HCT116 (cell line): ENCODE measurements around the gene PLAU. TPM values are rescaled to one million over a fixed set of nuclear protein-coding genes. Genes with fewer than 3 reads are reported as not detected.
"Not testable (repeated sequence)": the region's sequence is repeated elsewhere in the genome, so short reads cannot be mapped to it uniquely, and the experiment has no call there.

ENCODE experiments used
- ATAC-seq: fragments of 200-7000 bp; cut with Tn5 transposase; 2 replicates; pipeline ENCODE4 v1.9.1; 2020; ENCODE audit warnings: mild to moderate bottlenecking, moderate library complexity
- BruUV-seq: library from RNA; stranded (reverse); fragments of 400-500 nt; replicated peaks from 2 replicates; lab custom pipeline; 2021; lab: Mats Ljungman, UMichigan
- CTCF ChIA-PET: fragments of 300-600 bp; sonication (Branson Sonifier 250); formaldehyde crosslinking; loops from one replicate; lab custom pipeline; 2021; ENCODE audit warnings: antibody characterized with exemption; lab: Charles Lee
- POLR2A ChIA-PET: fragments of 300-600, 350-600 bp; sonication (Branson Sonifier 250); formaldehyde crosslinking; loops from one replicate; lab custom pipeline; 2021; ENCODE audit warnings: antibody characterized with exemption; lab: Charles Lee
- RAD21 ChIA-PET, 2 experiments: fragments of 300-600 bp; sonication (Branson Sonifier 250); formaldehyde crosslinking; loops; one replicate each; lab custom pipeline; 2023; ENCODE audit warnings: low total read pairs in 2 of 2; ENCODE audit not compliant: uncharacterized antibody in 2 of 2, unreplicated experiment in 2 of 2, low non-redundant PET in 1 of 2; lab: Charles Lee
- DNase-seq: peaks from one replicate; pipeline ENCODE4 v3.0.0-alpha.2; 2010; ENCODE audit warnings: low read depth, low spot score
- H2AFZ ChIP-seq: fragments of 200-600 bp; shearing (Covaris generic), sonication (generic); 2 replicates; pipeline ENCODE4 v1.6.1; 2017; ENCODE audit warnings: low read depth, mixed run types, mixed read lengths, antibody characterized with exemption, low read length; ENCODE audit not compliant: poor library complexity, severe bottlenecking
- H3K27ac ChIP-seq: 2 replicates; pipeline ENCODE4 v1.5.1; 2012; ENCODE audit warnings: low read depth, low read length
- H3K27me3 ChIP-seq: fragments of 200-600 bp; sonication (generic); 2 replicates; pipeline ENCODE4 v1.6.1; 2016; ENCODE audit warnings: mixed run types, low read length, mixed read lengths; ENCODE audit not compliant: insufficient read depth
- H3K36me3 ChIP-seq, 2 experiments: fragments of 200-500 bp in 1 of 2; fragments of 200-600 bp in 1 of 2; sonication (Bioruptor generic) in 1 of 2; sonication (generic) in 1 of 2; 2 replicates each; pipeline versions ENCODE4 v1.5.1 to v1.6.1; 2014 to 2016; ENCODE audit warnings: low read length in 2 of 2, inconsistent platforms in 1 of 2, mixed read lengths in 1 of 2, mixed run types in 1 of 2; ENCODE audit not compliant: insufficient read depth in 2 of 2, control insufficient read depth in 1 of 2
- H3K4me1 ChIP-seq, 2 experiments: fragments of 200-600 bp in 1 of 2; sonication (generic) in 1 of 2; 2 replicates each; pipeline versions ENCODE4 v1.5.1 to v1.6.1; 2012 to 2017; ENCODE audit warnings: low read length in 2 of 2, inconsistent platforms in 1 of 2, mild to moderate bottlenecking in 1 of 2, mixed read lengths in 1 of 2, mixed run types in 1 of 2, moderate library complexity in 1 of 2; ENCODE audit not compliant: insufficient read depth in 2 of 2, control insufficient read depth in 1 of 2
- H3K4me2 ChIP-seq: fragments of 200-600 bp; sonication (generic); 2 replicates; pipeline ENCODE4 v1.6.1; 2017; ENCODE audit warnings: mixed run types, low read length, mixed read lengths
- H3K4me3 ChIP-seq, 2 experiments: fragments of 200-600 bp in 1 of 2; sonication (generic) in 1 of 2; replicated peaks in 1 of 2; 2 replicates each; pipeline ENCODE4 v1.5.1; 2011 to 2016; ENCODE audit warnings: low read length in 2 of 2, control low read depth in 1 of 2, low read depth in 1 of 2, mild to moderate bottlenecking in 1 of 2, mixed read lengths in 1 of 2, mixed run types in 1 of 2
- H3K79me2 ChIP-seq: fragments of 200-600 bp; sonication (generic); 2 replicates; pipeline ENCODE4 v1.6.1; 2017; ENCODE audit warnings: mild to moderate bottlenecking, mixed run types, low read length, moderate library complexity, mixed read lengths; ENCODE audit not compliant: insufficient read depth
- H3K9ac ChIP-seq: fragments of 200-600 bp; sonication (generic); 2 replicates; pipeline ENCODE4 v1.6.1; 2016; ENCODE audit warnings: low read length, mixed read lengths
- H3K9me2 ChIP-seq: fragments of 200-600 bp; sonication (generic), shearing (Covaris generic); 2 replicates; pipeline ENCODE4 v1.6.1; 2017; ENCODE audit warnings: mixed run types, mild to moderate bottlenecking, moderate library complexity; ENCODE audit not compliant: insufficient read depth
- H3K9me3 ChIP-seq, 2 experiments: fragments of 200-500 bp in 1 of 2; fragments of 200-600 bp in 1 of 2; sonication (Bioruptor generic) in 1 of 2; sonication (generic) in 1 of 2; 2 replicates each; pipeline ENCODE4 v1.6.1; 2014 to 2017; ENCODE audit warnings: low read length in 2 of 2, mixed read lengths in 2 of 2, inconsistent platforms in 1 of 2, low read depth in 1 of 2, mild to moderate bottlenecking in 1 of 2, mixed run types in 1 of 2, moderate library complexity in 1 of 2; ENCODE audit not compliant: control insufficient read depth in 1 of 2, insufficient read depth in 1 of 2
- H4K20me1 ChIP-seq: fragments of 200-600 bp; sonication (generic), shearing (Covaris generic); 2 replicates; pipeline ENCODE4 v1.6.1; 2017; ENCODE audit warnings: mixed run types, mild to moderate bottlenecking, moderate library complexity; ENCODE audit not compliant: insufficient read depth
- CBX3 ChIP-seq: IDR thresholded peaks from 2 replicates; pipeline ENCODE4 v1.6.1; 2012; ENCODE audit warnings: low read depth
- CEBPB ChIP-seq: IDR thresholded peaks from 2 replicates; pipeline ENCODE4 v1.6.1; 2012; ENCODE audit warnings: low read depth
- CTCF ChIP-seq, 3 experiments: fragments of 200-600 bp in 1 of 3; sonication (generic) in 1 of 3; IDR thresholded peaks in 2 of 3; conservative IDR thresholded peaks in 1 of 3; 2 replicates each; pipeline ENCODE4 v1.5.1; 2012 to 2017; ENCODE audit warnings: low read depth in 2 of 3, low read length in 2 of 3, antibody characterized with exemption in 1 of 3, borderline replicate concordance in 1 of 3, control low read depth in 1 of 3, mild to moderate bottlenecking in 1 of 3, mixed read lengths in 1 of 3, mixed run types in 1 of 3, moderate library complexity in 1 of 3; ENCODE audit not compliant: insufficient read depth in 1 of 3
- EGR1 ChIP-seq: IDR thresholded peaks from 2 replicates; pipeline ENCODE4 v1.6.1; 2012; ENCODE audit warnings: low read depth
- EZH2 ChIP-seq: fragments of 200-600 bp; sonication (generic); IDR thresholded peaks from 2 replicates; pipeline ENCODE4 v1.6.1; 2017; ENCODE audit warnings: antibody characterized with exemption, mixed run types
- EZH2phosphoT487 ChIP-seq: fragments of 200-600 bp; IDR thresholded peaks from 2 replicates; pipeline ENCODE4 v1.6.1; 2018; ENCODE audit warnings: antibody characterized with exemption, borderline replicate concordance
- FOSL1 ChIP-seq: IDR thresholded peaks from 2 replicates; pipeline ENCODE4 v1.6.1; 2012; ENCODE audit warnings: low read depth
- JUND ChIP-seq: IDR thresholded peaks from 2 replicates; pipeline ENCODE4 v1.6.1; 2012
- MAX ChIP-seq: IDR thresholded peaks from 2 replicates; pipeline ENCODE4 v1.6.1; 2012
- POLR2AphosphoS5 ChIP-seq: IDR thresholded peaks from 2 replicates; pipeline ENCODE4 v1.6.1; 2011; ENCODE audit warnings: mild to moderate bottlenecking, low read depth, low read length, moderate library complexity
- RAD21 ChIP-seq: IDR thresholded peaks from 2 replicates; pipeline ENCODE4 v1.6.1; 2012; ENCODE audit warnings: low read depth, mild to moderate bottlenecking
- SIN3A ChIP-seq: IDR thresholded peaks from 2 replicates; pipeline ENCODE4 v1.6.1; 2012; ENCODE audit warnings: low read depth
- SP1 ChIP-seq: IDR thresholded peaks from 2 replicates; pipeline ENCODE4 v1.6.1; 2012; ENCODE audit warnings: low read depth
- SRF ChIP-seq: IDR thresholded peaks from 2 replicates; pipeline ENCODE4 v1.6.1; 2012; ENCODE audit warnings: low read depth
- TCF7L2 ChIP-seq: IDR thresholded peaks from 2 replicates; pipeline ENCODE4 v1.7.0; 2011; ENCODE audit warnings: borderline replicate concordance, inconsistent platforms; ENCODE audit not compliant: insufficient read depth, insufficient read length; ENCODE audit errors: extremely low read depth
- intact Hi-C: fragments of 100-400 bp; cut with micrococcal nuclease; formaldehyde crosslinking; loops from 2 replicates; pipeline ENCODE4 v1.10.0; 2022
- total RNA-seq: library from RNA; stranded (reverse); gene quantifications from one replicate; pipeline ENCODE4 v1.2.1, GENCODE V29; 2021; ENCODE audit not compliant: unreplicated experiment

PLAU gene
- total RNA-seq, 1 experiment from 2014 or later, result 60.3 TPM

- H3K4me3 ChIP-seq, result peak overlapping the region; percentile 13 to 31
- peaks cover 44 to 70% of the 10 kb centered on the region in 2 experiments for H3K4me1 ChIP-seq
- peak overlapping the region; percentile 62 for H3K4me2 ChIP-seq
- not testable (repeated sequence) for H3K9me3 ChIP-seq, H3K27me3 ChIP-seq, H2AFZ ChIP-seq, H4K20me1 ChIP-seq, H3K79me2 ChIP-seq, H3K36me3 ChIP-seq, H3K9me2 ChIP-seq
- ATAC-seq (peak; percentile 47), DNase-seq (peak; percentile 58)
- peak overlapping the region; percentile 100 for H3K27ac ChIP-seq
- ChIA-PET CTCF (interaction anchor here (0.8 to 2.2 kb wide), 5 partner anchors 8 to 116 kb away, joined by 4 to 12 read pairs (median 4); no protein-coding TSS in a partner anchor), RAD21 (interaction anchor here in 1 of 2 experiments (1.2 kb wide), 1 partner anchor 77 kb away, joined by 4 read pairs; no protein-coding TSS in a partner anchor), POLR2A (interaction anchor here (0.5 to 5.8 kb wide), 10 partner anchors 9 to 77 kb away, joined by 3 to 36 read pairs (median 4); partner anchors contain the start of gene VCL)
- H3K9ac ChIP-seq, result peak overlapping the region; percentile 69
- intact Hi-C loops, result loop anchor here (1.0 kb wide), 1 partner anchor 76 kb away; no protein-coding TSS in a partner anchor
- TSS peak; percentile 99 for BruUV-seq
- TF ChIP-seq EGR1 (peak; percentile 91), FOSL1 (peak; percentile 35; the same call in 1 of the 2 replicates)
These were observed 54.4 kb downstream of the PLAU start for GRCh38 chr10:73965267-73965889.

- Histone ChIP-seq H4K20me1 (no peaks in the 10 kb centered on the region), H2AFZ (no peak overlapping the region), H3K27ac (peak overlapping the region; percentile 100), H3K9me2 (no peaks in the 10 kb centered on the region), H3K9me3 (no peaks in the 10 kb centered on the region), H3K36me3 (no peaks in the 10 kb centered on the region), H3K4me2 (peak overlapping the region; percentile 62), H3K9ac (peak overlapping the region; percentile 69), H3K4me3 (peak overlapping the region; percentile 13 to 31), H3K4me1 (peaks cover 44 to 69% of the 10 kb centered on the region in 2 experiments), H3K27me3 (no peaks in the 10 kb centered on the region), H3K79me2 (no peaks in the 10 kb centered on the region)
- ChIA-PET RAD21 (interaction anchor here in 1 of 2 experiments (1.2 to 1.6 kb wide), 2 partner anchors 33 to 78 kb away, joined by 4 read pairs; no protein-coding TSS in a partner anchor), POLR2A (interaction anchor here (0.6 to 5.8 kb wide), 16 partner anchors 9 to 111 kb away, joined by 3 to 36 read pairs (median 4); partner anchors contain the start of gene VCL), CTCF (interaction anchor here (0.7 to 2.2 kb wide), 6 partner anchors 9 to 115 kb away, joined by 3 to 12 read pairs (median 4); no protein-coding TSS in a partner anchor)
- intact Hi-C loops, result loop anchor here (1.0 kb wide), 2 partner anchors 32 to 77 kb away; partner anchors contain the start of gene VCL
- BruUV-seq, result no TSS peak
- TF ChIP-seq POLR2AphosphoS5 (peak; percentile 78), CTCF (IDR thresholded peaks at IDR 0.05 in 2 of 3, conservative IDR thresholded peaks at IDR 0.05 in 1 of 3; ENCODE audit: borderline replicate concordance in 1 of 3, insufficient read depth in 1 of 3, low read depth in 2 of 3, low read length in 2 of 3) (no peak), CBX3 (peak; percentile 97), CEBPB (peak; percentile 77), FOSL1 (peak; percentile 87), SRF (peak; percentile 100), MAX (peak; percentile 93), RAD21 (0 out of 2 replicates have a peak, but pooled peaks have one; percentile 36), TCF7L2 (peak; percentile 57), EZH2 (no peak), EZH2phosphoT487 (no peak), SP1 (peak; percentile 91), JUND (peak; percentile 90), SIN3A (peak; percentile 78)
- ATAC-seq, result peak; percentile 91
- peak; percentile 99 for DNase-seq
These were observed 55.2 kb downstream of the PLAU start for GRCh38 chr10:73965890-73966768.
